RWPE2 (cell line): ENCODE results near the gene P2RY11.

Experiments
- ATAC-seq: fragments of 200-7000 bp; cut with Tn5 transposase; 3 replicates; pipeline ENCODE4 v1.9.1; 2021; ENCODE audit warnings: low read depth
- DNase-seq: peaks from one replicate; pipeline ENCODE4 v3.0.0-alpha.2; 2020; ENCODE audit warnings: low spot score
- H3K27ac ChIP-seq: fragments of 450-650 bp; 2 replicates; pipeline ENCODE4 v1.5.1; 2017; ENCODE audit warnings: mild to moderate bottlenecking; ENCODE audit not compliant: poor library complexity, severe bottlenecking
- H3K27me3 ChIP-seq: fragments of 250-450 bp; sonication (Bioruptor Pico); 2 replicates; pipeline ENCODE4 v1.5.1; 2021; ENCODE audit warnings: mild to moderate bottlenecking, moderate library complexity; ENCODE audit not compliant: insufficient read depth, poor library complexity, severe bottlenecking
- H3K36me3 ChIP-seq: fragments of 250-450 bp; sonication (Bioruptor Pico); 2 replicates; pipeline ENCODE4 v1.5.1; 2020; ENCODE audit warnings: low read depth, mild to moderate bottlenecking, moderate library complexity
- H3K4me1 ChIP-seq: fragments of 250-450 bp; sonication (Bioruptor Pico); 2 replicates; pipeline ENCODE4 v1.5.1; 2021; ENCODE audit warnings: mild to moderate bottlenecking, moderate library complexity; ENCODE audit not compliant: insufficient read depth, poor library complexity, severe bottlenecking
- H3K4me3 ChIP-seq: fragments of 250-450 bp; sonication (Bioruptor Pico); 2 replicates; pipeline ENCODE4 v1.5.1; 2021; ENCODE audit warnings: mild to moderate bottlenecking, moderate library complexity; ENCODE audit not compliant: severe bottlenecking
- H3K9me3 ChIP-seq: fragments of 250-450 bp; sonication (Bioruptor Pico); 2 replicates; pipeline ENCODE4 v1.5.1; 2021; ENCODE audit warnings: mild to moderate bottlenecking, moderate library complexity; ENCODE audit not compliant: severe bottlenecking
- TF ChIP-seq, protein P1 (sequence below): fragments of 450-650 bp; IDR thresholded peaks from one replicate; pipeline ENCODE4 v1.5.1; 2017; ENCODE audit warnings: mild to moderate bottlenecking, moderate library complexity; ENCODE audit not compliant: poor library complexity, severe bottlenecking

P2RY11 gene

DNA sequence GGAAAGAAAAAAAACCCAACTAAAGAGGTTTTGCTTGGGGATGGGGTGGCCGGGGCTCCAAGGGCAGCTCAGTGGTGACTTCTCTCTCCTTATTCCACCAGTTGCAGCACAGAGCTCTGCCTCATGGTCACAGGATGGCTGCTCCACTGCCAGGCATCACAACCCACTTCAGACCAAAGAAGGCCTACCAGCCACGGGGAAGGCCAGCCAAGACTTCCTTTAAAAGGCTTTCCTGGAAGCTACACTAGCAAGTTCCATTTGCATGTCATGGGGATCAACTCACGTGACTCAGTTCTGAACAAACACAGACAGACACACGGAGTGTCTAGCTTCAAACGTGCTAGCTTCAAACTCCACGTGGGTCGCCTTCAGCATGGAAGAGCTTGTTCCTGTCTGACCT is 21.4 kb downstream of the P2RY11 start:
- peaks cover 93% of the 10 kb centered on the region for H3K36me3 ChIP-seq

DNA sequence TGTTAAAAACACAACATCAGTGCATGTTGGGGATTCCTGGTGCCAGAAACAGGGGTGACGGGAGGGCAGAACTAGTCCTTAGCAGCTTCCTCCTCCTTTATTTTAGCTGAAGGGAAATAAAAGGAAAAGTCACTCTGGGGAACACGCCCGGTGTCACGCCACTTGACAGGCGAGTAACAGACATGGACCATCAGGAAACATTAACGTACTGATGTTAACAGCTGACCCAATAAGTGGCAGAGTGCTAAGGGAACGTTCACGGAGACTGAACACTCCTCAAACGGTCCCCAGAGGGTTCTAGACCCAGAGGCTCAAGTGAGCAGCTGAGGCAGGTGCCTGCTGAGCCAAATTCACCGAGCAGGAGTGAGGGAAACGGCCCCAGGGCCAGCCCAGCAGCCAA is 22.1 kb downstream of the P2RY11 start:
- Histone ChIP-seq H3K36me3 (peaks cover 93% of the 10 kb centered on the region), H3K27ac (no peak overlapping the region), H3K4me1 (peaks cover 5% of the 10 kb centered on the region)

More for the DNA sequence above, 21.4 kb downstream of the P2RY11 start:
- no peaks in the 10 kb centered on the region for H3K9me3 ChIP-seq
- ATAC-seq (no peak), DNase-seq (no peak)
- TF ChIP-seq, protein P1, sequence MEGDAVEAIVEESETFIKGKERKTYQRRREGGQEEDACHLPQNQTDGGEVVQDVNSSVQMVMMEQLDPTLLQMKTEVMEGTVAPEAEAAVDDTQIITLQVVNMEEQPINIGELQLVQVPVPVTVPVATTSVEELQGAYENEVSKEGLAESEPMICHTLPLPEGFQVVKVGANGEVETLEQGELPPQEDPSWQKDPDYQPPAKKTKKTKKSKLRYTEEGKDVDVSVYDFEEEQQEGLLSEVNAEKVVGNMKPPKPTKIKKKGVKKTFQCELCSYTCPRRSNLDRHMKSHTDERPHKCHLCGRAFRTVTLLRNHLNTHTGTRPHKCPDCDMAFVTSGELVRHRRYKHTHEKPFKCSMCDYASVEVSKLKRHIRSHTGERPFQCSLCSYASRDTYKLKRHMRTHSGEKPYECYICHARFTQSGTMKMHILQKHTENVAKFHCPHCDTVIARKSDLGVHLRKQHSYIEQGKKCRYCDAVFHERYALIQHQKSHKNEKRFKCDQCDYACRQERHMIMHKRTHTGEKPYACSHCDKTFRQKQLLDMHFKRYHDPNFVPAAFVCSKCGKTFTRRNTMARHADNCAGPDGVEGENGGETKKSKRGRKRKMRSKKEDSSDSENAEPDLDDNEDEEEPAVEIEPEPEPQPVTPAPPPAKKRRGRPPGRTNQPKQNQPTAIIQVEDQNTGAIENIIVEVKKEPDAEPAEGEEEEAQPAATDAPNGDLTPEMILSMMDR, result no peak
- peaks cover 5% of the 10 kb centered on the region for H3K4me1 ChIP-seq
- no peaks in the 10 kb centered on the region for H3K27me3 ChIP-seq
- no peak overlapping the region for H3K4me3 ChIP-seq
- H3K27ac ChIP-seq, result no peak overlapping the region

DNA sequence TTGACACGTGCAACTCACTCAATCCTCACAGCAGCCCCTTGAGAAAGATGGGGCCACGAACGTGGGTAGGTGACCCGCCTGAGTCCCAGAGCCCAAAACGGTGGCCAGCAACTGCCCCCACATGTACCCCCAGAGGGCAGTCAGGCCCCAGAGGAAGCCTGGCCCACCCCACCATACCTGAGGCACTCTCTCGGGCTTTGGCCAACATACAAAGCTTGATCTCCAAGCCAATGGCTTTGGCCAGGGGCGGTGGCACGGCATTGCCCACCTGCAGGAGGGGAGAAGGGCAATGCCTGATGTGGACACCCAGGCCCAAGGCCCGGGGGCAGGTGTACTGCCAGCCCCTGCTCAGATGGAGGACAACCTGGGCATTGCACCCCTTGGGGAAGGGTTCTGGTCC is 22.5 kb downstream of the P2RY11 start:
- no peaks in the 10 kb centered on the region for H3K27me3 ChIP-seq
- no peak overlapping the region for H3K4me3 ChIP-seq
- ATAC-seq, result no peak
- no peaks in the 10 kb centered on the region for H3K9me3 ChIP-seq
- peaks cover 5% of the 10 kb centered on the region for H3K4me1 ChIP-seq
- DNase-seq, result no peak
- H3K36me3 ChIP-seq, result peaks cover 93% of the 10 kb centered on the region
- TF ChIP-seq, protein P1, result no peak
- H3K27ac ChIP-seq, result no peak overlapping the region

More for the DNA sequence above, 22.1 kb downstream of the P2RY11 start:
- TF ChIP-seq, protein P1, result no peak
- DNase-seq (no peak), ATAC-seq (no peak)
- Histone ChIP-seq H3K4me3 (no peak overlapping the region), H3K27me3 (no peaks in the 10 kb centered on the region), H3K9me3 (no peaks in the 10 kb centered on the region)

DNA sequence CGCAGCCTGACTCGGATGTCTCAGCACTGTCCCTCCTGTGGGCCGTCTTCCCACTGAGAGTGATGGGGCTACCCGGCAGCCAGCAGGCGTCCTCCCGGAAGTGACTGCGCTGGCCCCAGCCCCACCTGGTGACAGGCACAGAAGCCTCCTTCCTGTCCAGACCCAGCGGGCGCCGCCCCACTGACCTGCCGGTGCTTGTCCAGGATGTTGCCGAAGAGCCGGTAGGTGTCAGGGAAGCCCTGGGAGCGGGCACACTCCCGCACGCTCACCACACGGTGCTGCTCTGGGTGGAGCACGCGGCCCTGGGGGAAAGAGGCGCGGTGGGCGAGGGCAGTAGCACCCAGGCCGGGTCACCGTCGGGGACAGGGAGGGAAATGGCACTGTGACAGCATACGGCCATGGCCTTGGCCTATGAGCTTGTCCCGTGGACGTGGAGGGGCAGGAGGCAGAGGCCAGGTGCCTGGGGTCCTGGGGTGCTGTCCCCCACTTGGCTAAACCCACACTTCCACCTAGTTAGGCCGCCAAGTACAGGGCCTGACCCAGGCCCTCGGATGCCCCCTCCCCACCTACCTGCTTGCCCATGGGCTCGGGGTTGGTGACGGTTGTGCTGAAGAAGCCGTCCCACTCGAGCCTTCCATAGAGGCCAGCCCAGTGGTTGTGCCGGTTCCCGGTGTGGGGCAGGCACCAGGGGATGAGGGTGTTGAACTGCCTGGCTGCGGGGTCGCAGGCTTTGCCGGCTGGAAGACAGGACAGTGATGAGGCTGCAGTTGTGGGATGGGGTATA is 24.2 kb downstream of the P2RY11 start:
- TF ChIP-seq, protein P1, result no peak
- ATAC-seq, result peak; percentile 63
- peaks cover 5% of the 10 kb centered on the region for H3K4me1 ChIP-seq

DNA sequence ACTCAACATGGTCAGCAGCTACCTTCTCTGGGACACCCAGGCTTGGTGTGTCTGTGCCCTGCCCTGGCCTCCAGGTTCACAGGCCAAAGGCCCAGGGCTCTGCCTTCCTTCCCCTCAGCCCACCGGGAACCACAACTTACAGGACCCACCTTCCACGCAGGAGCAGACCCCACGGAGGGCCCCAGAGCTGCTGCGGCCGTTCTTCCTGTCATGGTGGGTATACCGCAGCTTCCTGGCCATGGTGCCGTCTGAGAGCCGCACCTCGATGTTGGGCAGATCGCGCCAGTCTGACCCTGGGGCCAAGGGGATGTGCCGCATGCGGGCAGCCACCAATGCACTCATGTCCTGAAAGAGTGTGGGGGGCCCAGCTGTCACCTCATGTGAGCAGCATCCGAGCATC is 25.4 kb downstream of the P2RY11 start:
- no peak overlapping the region for H3K27ac ChIP-seq
- no peaks in the 10 kb centered on the region for H3K9me3 ChIP-seq
- DNase-seq (no peak), ATAC-seq (no peak)
- H3K27me3 ChIP-seq, result no peaks in the 10 kb centered on the region
- peaks cover 5% of the 10 kb centered on the region for H3K4me1 ChIP-seq
- H3K36me3 ChIP-seq, result peaks cover 95% of the 10 kb centered on the region
- H3K4me3 ChIP-seq, result no peak overlapping the region
- TF ChIP-seq, protein P1, result no peak

More for the DNA sequence above, 24.2 kb downstream of the P2RY11 start:
- no peak for DNase-seq
- Histone ChIP-seq H3K4me3 (no peak overlapping the region), H3K36me3 (peaks cover 95% of the 10 kb centered on the region), H3K27ac (peak overlapping the region; percentile 24), H3K27me3 (no peaks in the 10 kb centered on the region), H3K9me3 (no peaks in the 10 kb centered on the region)
